RWPE2 (cell line): Measurements from ENCODE around the gene KCNIP1.
"Not testable (repeated sequence)": the region's sequence is repeated elsewhere in the genome, so short reads cannot be mapped to it uniquely, and the experiment has no call there.

Experiments
- ATAC-seq: fragments of 200-7000 bp; cut with Tn5 transposase; 3 replicates; pipeline ENCODE4 v1.9.1; 2021; ENCODE audit warnings: low read depth
- DNase-seq: peaks from one replicate; pipeline ENCODE4 v3.0.0-alpha.2; 2020; ENCODE audit warnings: low spot score
- H3K27ac ChIP-seq: fragments of 450-650 bp; 2 replicates; pipeline ENCODE4 v1.5.1; 2017; ENCODE audit warnings: mild to moderate bottlenecking; ENCODE audit not compliant: poor library complexity, severe bottlenecking
- H3K27me3 ChIP-seq: fragments of 250-450 bp; sonication (Bioruptor Pico); 2 replicates; pipeline ENCODE4 v1.5.1; 2021; ENCODE audit warnings: mild to moderate bottlenecking, moderate library complexity; ENCODE audit not compliant: insufficient read depth, poor library complexity, severe bottlenecking
- H3K36me3 ChIP-seq: fragments of 250-450 bp; sonication (Bioruptor Pico); 2 replicates; pipeline ENCODE4 v1.5.1; 2020; ENCODE audit warnings: low read depth, mild to moderate bottlenecking, moderate library complexity
- H3K4me1 ChIP-seq: fragments of 250-450 bp; sonication (Bioruptor Pico); 2 replicates; pipeline ENCODE4 v1.5.1; 2021; ENCODE audit warnings: mild to moderate bottlenecking, moderate library complexity; ENCODE audit not compliant: insufficient read depth, poor library complexity, severe bottlenecking
- H3K4me3 ChIP-seq: fragments of 250-450 bp; sonication (Bioruptor Pico); 2 replicates; pipeline ENCODE4 v1.5.1; 2021; ENCODE audit warnings: mild to moderate bottlenecking, moderate library complexity; ENCODE audit not compliant: severe bottlenecking
- H3K9me3 ChIP-seq: fragments of 250-450 bp; sonication (Bioruptor Pico); 2 replicates; pipeline ENCODE4 v1.5.1; 2021; ENCODE audit warnings: mild to moderate bottlenecking, moderate library complexity; ENCODE audit not compliant: severe bottlenecking
- CTCF ChIP-seq: fragments of 450-650 bp; IDR thresholded peaks from one replicate; pipeline ENCODE4 v1.5.1; 2017; ENCODE audit warnings: mild to moderate bottlenecking, moderate library complexity; ENCODE audit not compliant: poor library complexity, severe bottlenecking

Gene KCNIP1

GRCh38 chr5:170757669-170758068 is 253.8 kb downstream of the KCNIP1 start:
- H3K27ac ChIP-seq = peak overlapping the region; percentile 77
- peaks cover 36% of the 10 kb centered on the region for H3K4me1 ChIP-seq
- no peaks in the 10 kb centered on the region for H3K36me3 ChIP-seq
- no peak for DNase-seq
- H3K27me3 ChIP-seq = no peaks in the 10 kb centered on the region
- H3K9me3 ChIP-seq = no peaks in the 10 kb centered on the region
- H3K4me3 ChIP-seq = no peak overlapping the region
- no peak for ATAC-seq
- TF ChIP-seq CTCF = no peak

- no peak for DNase-seq
- peaks cover 28% of the 10 kb centered on the region for H3K4me1 ChIP-seq
- no peak overlapping the region for H3K27ac ChIP-seq
- H3K27me3 ChIP-seq = no peaks in the 10 kb centered on the region
- no peak for TF ChIP-seq CTCF
- no peaks in the 10 kb centered on the region for H3K36me3 ChIP-seq
- ATAC-seq = no peak
- H3K9me3 ChIP-seq = no peaks in the 10 kb centered on the region
- no peak overlapping the region for H3K4me3 ChIP-seq
Measured at GRCh38 chr5:170758481-170758880, 254.7 kb downstream of the KCNIP1 start.

- no peak for TF ChIP-seq CTCF
- Histone ChIP-seq H3K4me3 (no peak overlapping the region), H3K27me3 (no peaks in the 10 kb centered on the region), H3K4me1 (peaks cover 25% of the 10 kb centered on the region), H3K27ac (no peak overlapping the region), H3K9me3 (no peaks in the 10 kb centered on the region), H3K36me3 (no peaks in the 10 kb centered on the region)
- ATAC-seq (no peak), DNase-seq (no peak)
Measured at GRCh38 chr5:170760113-170760512, 256.3 kb downstream of the KCNIP1 start.

DNA sequence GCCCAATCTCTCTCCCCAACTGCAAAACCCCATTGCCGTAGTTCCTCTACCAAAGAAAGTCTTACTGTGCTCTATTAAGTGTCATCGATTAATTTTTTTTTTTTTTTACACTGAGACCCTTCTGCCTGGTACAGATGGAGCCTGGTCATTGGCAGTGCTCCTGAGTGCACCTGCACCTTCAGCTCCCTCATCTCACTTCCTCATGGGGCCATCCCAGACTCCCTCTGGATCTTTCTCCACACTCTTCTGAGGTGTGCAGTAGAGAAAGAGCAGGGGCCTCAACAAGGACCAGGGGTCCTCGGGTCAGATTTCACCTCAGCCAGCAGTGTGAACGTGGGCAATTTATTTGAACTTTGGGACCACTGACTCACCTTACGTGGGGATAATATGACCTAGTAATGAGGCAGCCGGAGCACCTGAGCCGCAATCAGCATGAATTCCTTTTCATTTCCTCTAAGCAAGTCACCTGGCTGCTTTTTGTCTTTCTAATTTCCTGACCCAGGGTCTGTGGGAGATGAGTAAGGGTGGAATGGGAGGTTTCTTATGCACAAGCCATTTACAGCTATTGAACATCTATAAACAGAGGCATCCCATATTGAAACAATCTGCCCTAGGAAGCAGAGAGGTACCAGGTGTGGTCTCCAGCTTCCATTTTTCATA is 257.4 kb downstream of the KCNIP1 start:
- peaks cover 15% of the 10 kb centered on the region for H3K4me1 ChIP-seq
- H3K27me3 ChIP-seq = no peaks in the 10 kb centered on the region
- no peak for DNase-seq
- no peak overlapping the region for H3K4me3 ChIP-seq
- H3K36me3 ChIP-seq = no peaks in the 10 kb centered on the region
- H3K27ac ChIP-seq = no peak overlapping the region
- TF ChIP-seq CTCF = no peak
- H3K9me3 ChIP-seq = no peaks in the 10 kb centered on the region
- no peak; the same call in 2 of the 3 replicates for ATAC-seq

GRCh38 chr5:170761708-170762066 is 257.9 kb downstream of the KCNIP1 start:
- Histone ChIP-seq H3K9me3 (no peaks in the 10 kb centered on the region), H3K27ac (no peak overlapping the region), H3K36me3 (no peaks in the 10 kb centered on the region), H3K4me1 (peaks cover 10% of the 10 kb centered on the region), H3K4me3 (no peak overlapping the region), H3K27me3 (no peaks in the 10 kb centered on the region)
- ATAC-seq (no peak), DNase-seq (no peak)
- no peak for TF ChIP-seq CTCF

DNA sequence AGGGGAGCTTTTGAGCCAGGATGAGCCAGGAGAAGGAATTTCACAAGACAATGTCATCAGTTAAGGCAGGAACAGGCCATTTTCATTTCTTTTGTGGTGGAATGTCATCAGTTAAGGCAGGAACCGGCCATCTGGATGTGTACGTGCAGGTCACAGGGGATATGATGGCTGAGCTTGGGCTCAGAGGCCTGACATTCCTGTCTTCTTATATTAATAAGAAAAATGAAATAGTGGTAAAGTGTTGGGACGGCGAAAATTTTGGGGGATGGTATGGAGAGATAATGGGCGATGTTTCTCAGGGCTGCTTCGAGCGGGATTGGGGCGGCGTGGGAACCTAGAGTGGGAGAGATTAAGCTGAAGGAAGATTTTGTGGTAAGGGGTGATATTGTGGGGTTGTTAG is 258.5 kb downstream of the KCNIP1 start:
- H3K4me1 ChIP-seq, H3K9me3 ChIP-seq, H3K4me3 ChIP-seq, H3K36me3 ChIP-seq, H3K27ac ChIP-seq, H3K27me3 ChIP-seq, DNase-seq, ATAC-seq: not testable (repeated sequence)

- H3K4me3 ChIP-seq, DNase-seq, H3K27ac ChIP-seq, H3K4me1 ChIP-seq, H3K27me3 ChIP-seq, H3K36me3 ChIP-seq, ATAC-seq, H3K9me3 ChIP-seq: not testable (repeated sequence)
Measured at GRCh38 chr5:170765868-170766267, 262.0 kb downstream of the KCNIP1 start.
